Measurements from ENCODE around the gene CTDP1. TPM values are rescaled to one million over a fixed set of nuclear protein-coding genes. Genes with fewer than 3 reads are reported as not detected.

Gene CTDP1
- total RNA-seq, 4 donors from 2014 or later, result 18.1 to 40.5 (median 25.7) TPM

GRCh38 chr18:79712206-79712857 lies 32.7 kb downstream of the CTDP1 start:
- H3K27me3 ChIP-seq, result no peaks in the 10 kb centered on the region
- no peak for DNase-seq (ENCODE audit: low spot score in 2 of 2)
- TF ChIP-seq POLR2A (IDR thresholded peaks at IDR 0.05) (no peak), EP300 (IDR thresholded peaks at IDR 0.05) (no peak)
- TF ChIP-seq, protein P1, sequence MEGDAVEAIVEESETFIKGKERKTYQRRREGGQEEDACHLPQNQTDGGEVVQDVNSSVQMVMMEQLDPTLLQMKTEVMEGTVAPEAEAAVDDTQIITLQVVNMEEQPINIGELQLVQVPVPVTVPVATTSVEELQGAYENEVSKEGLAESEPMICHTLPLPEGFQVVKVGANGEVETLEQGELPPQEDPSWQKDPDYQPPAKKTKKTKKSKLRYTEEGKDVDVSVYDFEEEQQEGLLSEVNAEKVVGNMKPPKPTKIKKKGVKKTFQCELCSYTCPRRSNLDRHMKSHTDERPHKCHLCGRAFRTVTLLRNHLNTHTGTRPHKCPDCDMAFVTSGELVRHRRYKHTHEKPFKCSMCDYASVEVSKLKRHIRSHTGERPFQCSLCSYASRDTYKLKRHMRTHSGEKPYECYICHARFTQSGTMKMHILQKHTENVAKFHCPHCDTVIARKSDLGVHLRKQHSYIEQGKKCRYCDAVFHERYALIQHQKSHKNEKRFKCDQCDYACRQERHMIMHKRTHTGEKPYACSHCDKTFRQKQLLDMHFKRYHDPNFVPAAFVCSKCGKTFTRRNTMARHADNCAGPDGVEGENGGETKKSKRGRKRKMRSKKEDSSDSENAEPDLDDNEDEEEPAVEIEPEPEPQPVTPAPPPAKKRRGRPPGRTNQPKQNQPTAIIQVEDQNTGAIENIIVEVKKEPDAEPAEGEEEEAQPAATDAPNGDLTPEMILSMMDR (IDR thresholded peaks at IDR 0.05), result no peak
- no peaks in the 10 kb centered on the region for H3K9me3 ChIP-seq
- peaks cover 7 to 93% (median 28%) of the 10 kb centered on the region in 3 donors for H3K36me3 ChIP-seq
- 83 to 85% methylated on average over 20 of the region's 20 CpGs for WGBS, 2 donors
- H3K27ac ChIP-seq, result no peak overlapping the region
- no peaks in the 10 kb centered on the region for H3K4me1 ChIP-seq
- no peak overlapping the region for H3K4me3 ChIP-seq

DNA sequence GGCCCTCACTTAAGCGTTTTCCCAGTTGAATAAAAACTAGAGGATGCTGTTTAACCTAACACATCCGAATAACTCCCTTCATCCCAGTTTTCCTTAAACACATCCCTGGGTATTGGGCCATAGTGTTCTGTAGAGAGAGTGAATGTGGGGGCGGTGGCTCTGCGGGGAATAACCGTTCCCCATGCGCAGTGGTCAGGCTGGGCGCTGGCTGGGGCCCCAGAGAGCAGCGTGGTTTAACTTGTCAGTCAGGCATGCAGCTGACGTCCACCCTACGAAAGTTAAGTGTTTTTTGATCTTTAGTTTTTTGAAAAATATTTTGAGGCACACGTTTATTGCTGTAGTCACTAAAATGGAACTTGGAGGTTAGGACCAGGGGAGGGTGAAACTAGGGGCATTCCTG lies 33.7 kb downstream of the CTDP1 start:
- H3K27ac ChIP-seq, result no peak overlapping the region
- no peak for DNase-seq (ENCODE audit: low spot score in 2 of 2)
- no peaks in the 10 kb centered on the region for H3K27me3 ChIP-seq
- no peak overlapping the region for H3K4me3 ChIP-seq
- H3K9me3 ChIP-seq, result no peaks in the 10 kb centered on the region
- TF ChIP-seq, protein P1 (IDR thresholded peaks at IDR 0.05), result no peak
- TF ChIP-seq POLR2A (IDR thresholded peaks at IDR 0.05) (no peak), EP300 (IDR thresholded peaks at IDR 0.05) (no peak)
- peaks cover 7 to 93% (median 24%) of the 10 kb centered on the region in 3 donors for H3K36me3 ChIP-seq
- no peaks in the 10 kb centered on the region for H3K4me1 ChIP-seq
- 90 to 96% methylated on average over 11 of the region's 11 CpGs for WGBS, 2 donors

DNA sequence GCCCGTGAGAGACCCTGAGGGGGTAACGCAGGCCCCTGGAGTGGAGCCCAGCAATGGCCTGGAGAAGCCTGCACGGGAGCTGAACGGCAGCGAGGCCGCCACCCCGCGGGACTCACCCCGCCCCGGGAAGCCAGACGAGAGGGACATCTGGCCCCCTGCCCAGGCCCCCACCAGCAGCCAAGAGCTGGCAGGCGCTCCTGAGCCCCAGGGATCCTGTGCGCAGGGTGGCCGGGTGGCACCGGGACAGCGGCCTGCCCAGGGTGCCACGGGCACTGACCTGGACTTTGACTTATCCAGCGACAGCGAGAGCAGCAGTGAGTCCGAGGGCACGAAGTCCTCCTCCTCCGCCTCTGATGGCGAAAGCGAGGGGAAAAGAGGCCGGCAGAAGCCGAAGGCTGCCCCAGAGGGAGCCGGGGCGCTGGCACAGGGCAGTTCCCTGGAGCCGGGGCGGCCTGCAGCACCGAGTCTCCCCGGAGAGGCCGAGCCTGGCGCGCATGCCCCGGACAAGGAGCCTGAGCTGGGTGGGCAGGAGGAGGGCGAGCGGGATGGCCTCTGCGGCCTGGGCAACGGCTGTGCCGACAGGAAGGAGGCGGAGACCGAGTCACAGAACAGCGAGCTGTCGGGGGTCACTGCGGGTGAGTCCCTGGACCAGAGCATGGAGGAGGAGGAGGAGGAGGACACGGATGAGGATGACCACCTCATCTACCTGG lies 35.1 kb downstream of the CTDP1 start:
- H3K36me3 ChIP-seq, result peaks cover 7 to 98% (median 23%) of the 10 kb centered on the region in 3 donors
- 90 to 96% methylated on average over 35 of the region's 47 CpGs for WGBS, 2 donors
- H3K4me3 ChIP-seq, result no peak overlapping the region
- no peak overlapping the region for H3K27ac ChIP-seq
- TF ChIP-seq POLR2A (IDR thresholded peaks at IDR 0.05) (no peak), EP300 (IDR thresholded peaks at IDR 0.05) (no peak)
- TF ChIP-seq, protein P1 (IDR thresholded peaks at IDR 0.05), result no peak
- H3K4me1 ChIP-seq, result no peaks in the 10 kb centered on the region
- no peaks in the 10 kb centered on the region for H3K9me3 ChIP-seq
- DNase-seq (ENCODE audit: low spot score in 2 of 2), result no peak
- H3K27me3 ChIP-seq, result no peaks in the 10 kb centered on the region

DNA sequence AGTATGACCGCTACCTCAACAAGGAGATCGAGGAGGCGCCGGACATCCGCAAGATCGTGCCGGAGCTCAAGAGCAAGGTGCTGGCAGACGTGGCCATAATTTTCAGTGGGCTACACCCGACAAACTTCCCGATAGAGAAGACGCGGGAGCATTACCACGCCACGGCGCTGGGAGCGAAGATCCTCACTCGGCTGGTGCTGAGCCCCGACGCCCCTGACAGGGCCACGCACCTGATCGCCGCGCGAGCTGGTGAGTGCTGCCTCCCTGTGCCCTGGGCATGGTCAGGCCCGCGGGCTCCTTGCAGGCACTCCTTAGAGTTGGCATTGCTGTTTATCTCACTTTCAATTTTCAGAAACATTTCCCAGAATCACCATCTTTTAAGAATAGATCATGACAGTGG lies 35.7 kb downstream of the CTDP1 start:
- Histone ChIP-seq H3K4me3 (no peak overlapping the region), H3K4me1 (no peaks in the 10 kb centered on the region), H3K36me3 (peaks cover 7 to 98% (median 23%) of the 10 kb centered on the region in 3 donors), H3K27ac (no peak overlapping the region), H3K27me3 (no peaks in the 10 kb centered on the region), H3K9me3 (no peaks in the 10 kb centered on the region)
- WGBS, 2 donors, result 97 to 98% methylated on average over 21 to 26 of the region's 26 CpGs
- DNase-seq (ENCODE audit: low spot score in 2 of 2), result no peak
- TF ChIP-seq POLR2A (IDR thresholded peaks at IDR 0.05) (no peak), EP300 (IDR thresholded peaks at IDR 0.05) (no peak)
- TF ChIP-seq, protein P1 (IDR thresholded peaks at IDR 0.05), result no peak

GRCh38 chr18:79717059-79717458 lies 37.5 kb downstream of the CTDP1 start:
- Histone ChIP-seq H3K36me3 (peaks cover 7 to 99% (median 23%) of the 10 kb centered on the region in 3 donors), H3K4me3 (no peak overlapping the region), H3K9me3 (no peaks in the 10 kb centered on the region), H3K4me1 (no peaks in the 10 kb centered on the region), H3K27me3 (no peaks in the 10 kb centered on the region), H3K27ac (no peak overlapping the region)
- DNase-seq (ENCODE audit: low spot score in 2 of 2), result no peak
- WGBS, 2 donors, result 93 to 99% methylated on average over 6 to 7 of the region's 7 CpGs
- TF ChIP-seq POLR2A (IDR thresholded peaks at IDR 0.05) (no peak), EP300 (IDR thresholded peaks at IDR 0.05) (no peak)
- TF ChIP-seq, protein P1 (IDR thresholded peaks at IDR 0.05), result no peak

All from tibial nerve (tissue), 4 donors.